ENCODE measurements around the gene HPCAL1. TPM values are rescaled to one million over a fixed set of nuclear protein-coding genes. Genes with fewer than 3 reads are reported as not detected.

Gene HPCAL1
- total and polyA plus RNA-seq, 10 of the 15 experiments (the other 5 are each of a cell fraction or from before 2014, with no cell fraction given): 0.40 to 12.8 (median 7.9) TPM

DNA sequence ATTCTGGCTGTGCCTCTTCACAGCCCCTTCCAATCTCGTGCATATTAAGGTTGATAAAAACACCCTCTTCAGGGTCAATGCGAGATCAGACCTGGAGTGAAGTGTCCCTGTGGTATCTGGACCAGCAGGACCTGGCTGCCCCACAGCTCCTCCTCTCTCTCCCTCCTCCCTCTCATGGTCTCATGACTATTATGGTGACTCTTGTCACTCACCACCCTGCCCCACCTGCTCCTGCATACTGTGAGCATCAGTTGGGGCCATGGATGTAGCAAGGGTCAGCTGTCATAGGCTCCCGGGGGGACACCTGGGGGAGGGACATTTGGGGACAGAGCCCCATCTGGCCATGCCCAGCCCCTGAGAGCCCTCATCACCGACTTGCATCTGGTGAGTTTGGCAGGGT is 95.2 kb downstream of the HPCAL1 start (continued):
- TF ChIP-seq NFYB (IDR thresholded peaks at IDR 0.05; ENCODE audit: insufficient read depth, low read depth, low read length) (no peak), TARDBP (IDR thresholded peaks at IDR 0.05; ENCODE audit: borderline replicate concordance) (no peak), ZNF24 (IDR thresholded peaks at IDR 0.05) (no peak), TCF3 (IDR thresholded peaks at IDR 0.05; ENCODE audit: borderline replicate concordance, insufficient read depth, low read depth, low read length) (no peak), CHD2 (IDR thresholded peaks at IDR 0.05; ENCODE audit: borderline replicate concordance, low read depth, low read length) (no peak)
- TF ChIP-seq, protein P1, sequence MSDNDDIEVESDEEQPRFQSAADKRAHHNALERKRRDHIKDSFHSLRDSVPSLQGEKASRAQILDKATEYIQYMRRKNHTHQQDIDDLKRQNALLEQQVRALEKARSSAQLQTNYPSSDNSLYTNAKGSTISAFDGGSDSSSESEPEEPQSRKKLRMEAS (IDR thresholded peaks at IDR 0.05; ENCODE audit: low read depth, low read length): no peak
- TF ChIP-seq, protein P2, sequence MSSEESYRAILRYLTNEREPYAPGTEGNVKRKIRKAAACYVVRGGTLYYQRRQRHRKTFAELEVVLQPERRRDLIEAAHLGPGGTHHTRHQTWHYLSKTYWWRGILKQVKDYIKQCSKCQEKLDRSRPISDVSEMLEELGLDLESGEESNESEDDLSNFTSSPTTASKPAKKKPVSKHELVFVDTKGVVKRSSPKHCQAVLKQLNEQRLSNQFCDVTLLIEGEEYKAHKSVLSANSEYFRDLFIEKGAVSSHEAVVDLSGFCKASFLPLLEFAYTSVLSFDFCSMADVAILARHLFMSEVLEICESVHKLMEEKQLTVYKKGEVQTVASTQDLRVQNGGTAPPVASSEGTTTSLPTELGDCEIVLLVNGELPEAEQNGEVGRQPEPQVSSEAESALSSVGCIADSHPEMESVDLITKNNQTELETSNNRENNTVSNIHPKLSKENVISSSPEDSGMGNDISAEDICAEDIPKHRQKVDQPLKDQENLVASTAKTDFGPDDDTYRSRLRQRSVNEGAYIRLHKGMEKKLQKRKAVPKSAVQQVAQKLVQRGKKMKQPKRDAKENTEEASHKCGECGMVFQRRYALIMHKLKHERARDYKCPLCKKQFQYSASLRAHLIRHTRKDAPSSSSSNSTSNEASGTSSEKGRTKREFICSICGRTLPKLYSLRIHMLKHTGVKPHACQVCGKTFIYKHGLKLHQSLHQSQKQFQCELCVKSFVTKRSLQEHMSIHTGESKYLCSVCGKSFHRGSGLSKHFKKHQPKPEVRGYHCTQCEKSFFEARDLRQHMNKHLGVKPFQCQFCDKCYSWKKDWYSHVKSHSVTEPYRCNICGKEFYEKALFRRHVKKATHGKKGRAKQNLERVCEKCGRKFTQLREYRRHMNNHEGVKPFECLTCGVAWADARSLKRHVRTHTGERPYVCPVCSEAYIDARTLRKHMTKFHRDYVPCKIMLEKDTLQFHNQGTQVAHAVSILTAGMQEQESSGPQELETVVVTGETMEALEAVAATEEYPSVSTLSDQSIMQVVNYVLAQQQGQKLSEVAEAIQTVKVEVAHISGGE (CRISPR knock-in tag; IDR thresholded peaks at IDR 0.05): no peak

DNA sequence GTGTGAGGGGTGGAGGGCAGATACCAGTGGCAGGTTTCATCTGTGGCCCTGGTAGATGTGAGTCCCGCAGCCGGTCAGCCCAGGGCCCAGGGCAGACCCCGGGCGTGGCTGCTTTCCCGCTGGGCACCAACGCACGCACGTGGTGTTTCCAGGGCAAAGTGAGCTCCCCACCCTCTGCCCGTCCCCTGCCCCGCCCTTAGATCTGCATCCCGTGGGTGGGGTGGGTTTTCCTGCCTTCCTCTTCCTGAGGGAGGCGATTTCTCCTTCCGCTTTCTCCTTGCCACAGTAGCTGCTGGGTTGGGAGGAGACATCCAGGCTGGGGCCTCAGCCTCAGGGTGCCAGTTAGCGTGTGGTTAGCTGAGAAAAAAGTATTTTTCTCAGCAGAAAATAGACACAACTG is 95.8 kb downstream of the HPCAL1 start:
- Histone ChIP-seq H2AFZ (ENCODE audit: control insufficient read depth, low read depth, low read length) (no peak overlapping the region), H3K27me3 (replicated peaks in 1 of 2; ENCODE audit: control insufficient read depth in 2 of 2, insufficient read depth in 2 of 2, low read length in 1 of 2) (no peaks in the 10 kb centered on the region), H3K36me3 (ENCODE audit: control insufficient read depth in 2 of 2, insufficient read depth in 2 of 2, low read length in 1 of 2) (no peaks in the 10 kb centered on the region; a peak in 1 of 4 replicates), H3K27ac (ENCODE audit: control insufficient read depth, insufficient read depth) (no peak overlapping the region), H3K79me2 (ENCODE audit: control insufficient read depth, insufficient read depth, low read length) (no peaks in the 10 kb centered on the region), H4K20me1 (ENCODE audit: control insufficient read depth, insufficient read depth) (no peaks in the 10 kb centered on the region), H3K4me1 (ENCODE audit: control insufficient read depth, insufficient read depth, low read length) (peaks cover 8% of the 10 kb centered on the region), H3K4me3 (no peak overlapping the region), H3K9me3 (replicated peaks; ENCODE audit: control insufficient read depth, insufficient read depth, low read length) (peaks cover 1% of the 10 kb centered on the region; the same call in 2 of the 3 replicates), H3K4me2 (ENCODE audit: control insufficient read depth, insufficient read depth) (no peak overlapping the region), H3K9ac (ENCODE audit: control insufficient read depth, insufficient read depth, low read length) (no peak overlapping the region)
- ChIA-PET RAD21 (ENCODE audit: unreplicated experiment) (no interaction called here), SMC1A (ENCODE audit: uncharacterized antibody, unreplicated experiment) (no interaction called here), POLR2A (no interaction called here), CTCF (no interaction called here)
- no TSS peak for BruUV-seq (replicated peaks)
- intact Hi-C loops (cut with micrococcal nuclease; ENCODE audit: unreplicated experiment) (no loop called here), in situ Hi-C loops (cut with MboI) (no loop called here)
- DNase-seq (ENCODE audit: low read depth, low spot score) (no peak), ATAC-seq (no peak), FAIRE-seq (no peak)
- WGBS (ENCODE audit: insufficient coverage, insufficient replicate concordance, low lambda C conversion rate, missing lambda C conversion rate): 56% methylated on average over 14 of the region's 14 CpGs
- TF ChIP-seq MTA3 (IDR thresholded peaks at IDR 0.05; ENCODE audit: borderline replicate concordance, low read length) (no peak), IKZF2 (IDR thresholded peaks at IDR 0.05) (no peak), CBFB (IDR thresholded peaks at IDR 0.05; ENCODE audit: low read depth) (no peak)
- TF ChIP-seq, protein P3, sequence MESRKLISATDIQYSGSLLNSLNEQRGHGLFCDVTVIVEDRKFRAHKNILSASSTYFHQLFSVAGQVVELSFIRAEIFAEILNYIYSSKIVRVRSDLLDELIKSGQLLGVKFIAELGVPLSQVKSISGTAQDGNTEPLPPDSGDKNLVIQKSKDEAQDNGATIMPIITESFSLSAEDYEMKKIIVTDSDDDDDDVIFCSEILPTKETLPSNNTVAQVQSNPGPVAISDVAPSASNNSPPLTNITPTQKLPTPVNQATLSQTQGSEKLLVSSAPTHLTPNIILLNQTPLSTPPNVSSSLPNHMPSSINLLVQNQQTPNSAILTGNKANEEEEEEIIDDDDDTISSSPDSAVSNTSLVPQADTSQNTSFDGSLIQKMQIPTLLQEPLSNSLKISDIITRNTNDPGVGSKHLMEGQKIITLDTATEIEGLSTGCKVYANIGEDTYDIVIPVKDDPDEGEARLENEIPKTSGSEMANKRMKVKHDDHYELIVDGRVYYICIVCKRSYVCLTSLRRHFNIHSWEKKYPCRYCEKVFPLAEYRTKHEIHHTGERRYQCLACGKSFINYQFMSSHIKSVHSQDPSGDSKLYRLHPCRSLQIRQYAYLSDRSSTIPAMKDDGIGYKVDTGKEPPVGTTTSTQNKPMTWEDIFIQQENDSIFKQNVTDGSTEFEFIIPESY (IDR thresholded peaks at IDR 0.05): no peak
- TF ChIP-seq, protein P4, sequence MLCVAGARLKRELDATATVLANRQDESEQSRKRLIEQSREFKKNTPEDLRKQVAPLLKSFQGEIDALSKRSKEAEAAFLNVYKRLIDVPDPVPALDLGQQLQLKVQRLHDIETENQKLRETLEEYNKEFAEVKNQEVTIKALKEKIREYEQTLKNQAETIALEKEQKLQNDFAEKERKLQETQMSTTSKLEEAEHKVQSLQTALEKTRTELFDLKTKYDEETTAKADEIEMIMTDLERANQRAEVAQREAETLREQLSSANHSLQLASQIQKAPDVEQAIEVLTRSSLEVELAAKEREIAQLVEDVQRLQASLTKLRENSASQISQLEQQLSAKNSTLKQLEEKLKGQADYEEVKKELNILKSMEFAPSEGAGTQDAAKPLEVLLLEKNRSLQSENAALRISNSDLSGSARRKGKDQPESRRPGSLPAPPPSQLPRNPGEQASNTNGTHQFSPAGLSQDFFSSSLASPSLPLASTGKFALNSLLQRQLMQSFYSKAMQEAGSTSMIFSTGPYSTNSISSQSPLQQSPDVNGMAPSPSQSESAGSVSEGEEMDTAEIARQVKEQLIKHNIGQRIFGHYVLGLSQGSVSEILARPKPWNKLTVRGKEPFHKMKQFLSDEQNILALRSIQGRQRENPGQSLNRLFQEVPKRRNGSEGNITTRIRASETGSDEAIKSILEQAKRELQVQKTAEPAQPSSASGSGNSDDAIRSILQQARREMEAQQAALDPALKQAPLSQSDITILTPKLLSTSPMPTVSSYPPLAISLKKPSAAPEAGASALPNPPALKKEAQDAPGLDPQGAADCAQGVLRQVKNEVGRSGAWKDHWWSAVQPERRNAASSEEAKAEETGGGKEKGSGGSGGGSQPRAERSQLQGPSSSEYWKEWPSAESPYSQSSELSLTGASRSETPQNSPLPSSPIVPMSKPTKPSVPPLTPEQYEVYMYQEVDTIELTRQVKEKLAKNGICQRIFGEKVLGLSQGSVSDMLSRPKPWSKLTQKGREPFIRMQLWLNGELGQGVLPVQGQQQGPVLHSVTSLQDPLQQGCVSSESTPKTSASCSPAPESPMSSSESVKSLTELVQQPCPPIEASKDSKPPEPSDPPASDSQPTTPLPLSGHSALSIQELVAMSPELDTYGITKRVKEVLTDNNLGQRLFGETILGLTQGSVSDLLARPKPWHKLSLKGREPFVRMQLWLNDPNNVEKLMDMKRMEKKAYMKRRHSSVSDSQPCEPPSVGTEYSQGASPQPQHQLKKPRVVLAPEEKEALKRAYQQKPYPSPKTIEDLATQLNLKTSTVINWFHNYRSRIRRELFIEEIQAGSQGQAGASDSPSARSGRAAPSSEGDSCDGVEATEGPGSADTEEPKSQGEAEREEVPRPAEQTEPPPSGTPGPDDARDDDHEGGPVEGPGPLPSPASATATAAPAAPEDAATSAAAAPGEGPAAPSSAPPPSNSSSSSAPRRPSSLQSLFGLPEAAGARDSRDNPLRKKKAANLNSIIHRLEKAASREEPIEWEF (IDR thresholded peaks at IDR 0.05; ENCODE audit: insufficient replicate concordance, low read depth, low read length): no peak
